SK-N-SH (cell line): ENCODE measurements around the gene PTPN5.

Experiments
- EZH2phosphoT487 ChIP-seq: fragments of 200-600 bp; sonication (generic); IDR thresholded peaks from 2 replicates; pipeline ENCODE4 v1.6.1; 2017; ENCODE audit warnings: low read depth, mixed run types, mild to moderate bottlenecking, antibody characterized with exemption, moderate library complexity, borderline replicate concordance
- MXI1 ChIP-seq: IDR thresholded peaks from 2 replicates; pipeline ENCODE4 v1.6.1; 2012; ENCODE audit warnings: mild to moderate bottlenecking, low read depth, low read length, improper control_type of control experiment
- TF ChIP-seq, protein P1 (sequence below): fragments of 200-600 bp; sonication (generic); IDR thresholded peaks from 2 replicates; pipeline ENCODE4 v1.6.1; 2017; ENCODE audit warnings: antibody characterized with exemption, mild to moderate bottlenecking, moderate library complexity
- TF ChIP-seq, protein P2 (sequence below): IDR thresholded peaks from 2 replicates; pipeline ENCODE4 v1.6.1; 2012; ENCODE audit warnings: mild to moderate bottlenecking, low read depth, low read length, moderate library complexity

DNA sequence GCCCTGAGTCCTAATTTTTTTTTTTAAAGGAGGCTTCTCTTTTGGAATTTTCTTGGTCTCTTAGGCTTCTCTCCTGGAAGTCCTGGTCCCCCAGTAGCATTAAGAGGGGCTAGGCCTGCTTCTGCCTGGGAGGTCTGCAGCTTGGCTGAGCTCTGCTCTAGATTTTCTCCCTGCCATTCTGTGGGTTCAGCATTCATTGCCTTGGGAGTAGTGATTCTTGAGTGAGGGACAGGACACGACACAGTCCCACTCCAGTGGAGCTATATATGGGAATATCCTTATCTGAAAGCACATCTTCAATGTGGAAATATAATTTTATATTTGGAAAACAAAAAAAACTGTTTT lies 69.3 kb downstream of the PTPN5 start:
- TF ChIP-seq EZH2phosphoT487 (no peak), MXI1 (no peak)
- TF ChIP-seq, protein P1, sequence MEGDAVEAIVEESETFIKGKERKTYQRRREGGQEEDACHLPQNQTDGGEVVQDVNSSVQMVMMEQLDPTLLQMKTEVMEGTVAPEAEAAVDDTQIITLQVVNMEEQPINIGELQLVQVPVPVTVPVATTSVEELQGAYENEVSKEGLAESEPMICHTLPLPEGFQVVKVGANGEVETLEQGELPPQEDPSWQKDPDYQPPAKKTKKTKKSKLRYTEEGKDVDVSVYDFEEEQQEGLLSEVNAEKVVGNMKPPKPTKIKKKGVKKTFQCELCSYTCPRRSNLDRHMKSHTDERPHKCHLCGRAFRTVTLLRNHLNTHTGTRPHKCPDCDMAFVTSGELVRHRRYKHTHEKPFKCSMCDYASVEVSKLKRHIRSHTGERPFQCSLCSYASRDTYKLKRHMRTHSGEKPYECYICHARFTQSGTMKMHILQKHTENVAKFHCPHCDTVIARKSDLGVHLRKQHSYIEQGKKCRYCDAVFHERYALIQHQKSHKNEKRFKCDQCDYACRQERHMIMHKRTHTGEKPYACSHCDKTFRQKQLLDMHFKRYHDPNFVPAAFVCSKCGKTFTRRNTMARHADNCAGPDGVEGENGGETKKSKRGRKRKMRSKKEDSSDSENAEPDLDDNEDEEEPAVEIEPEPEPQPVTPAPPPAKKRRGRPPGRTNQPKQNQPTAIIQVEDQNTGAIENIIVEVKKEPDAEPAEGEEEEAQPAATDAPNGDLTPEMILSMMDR = no peak; the same call in 1 of the 2 replicates
- TF ChIP-seq, protein P2, sequence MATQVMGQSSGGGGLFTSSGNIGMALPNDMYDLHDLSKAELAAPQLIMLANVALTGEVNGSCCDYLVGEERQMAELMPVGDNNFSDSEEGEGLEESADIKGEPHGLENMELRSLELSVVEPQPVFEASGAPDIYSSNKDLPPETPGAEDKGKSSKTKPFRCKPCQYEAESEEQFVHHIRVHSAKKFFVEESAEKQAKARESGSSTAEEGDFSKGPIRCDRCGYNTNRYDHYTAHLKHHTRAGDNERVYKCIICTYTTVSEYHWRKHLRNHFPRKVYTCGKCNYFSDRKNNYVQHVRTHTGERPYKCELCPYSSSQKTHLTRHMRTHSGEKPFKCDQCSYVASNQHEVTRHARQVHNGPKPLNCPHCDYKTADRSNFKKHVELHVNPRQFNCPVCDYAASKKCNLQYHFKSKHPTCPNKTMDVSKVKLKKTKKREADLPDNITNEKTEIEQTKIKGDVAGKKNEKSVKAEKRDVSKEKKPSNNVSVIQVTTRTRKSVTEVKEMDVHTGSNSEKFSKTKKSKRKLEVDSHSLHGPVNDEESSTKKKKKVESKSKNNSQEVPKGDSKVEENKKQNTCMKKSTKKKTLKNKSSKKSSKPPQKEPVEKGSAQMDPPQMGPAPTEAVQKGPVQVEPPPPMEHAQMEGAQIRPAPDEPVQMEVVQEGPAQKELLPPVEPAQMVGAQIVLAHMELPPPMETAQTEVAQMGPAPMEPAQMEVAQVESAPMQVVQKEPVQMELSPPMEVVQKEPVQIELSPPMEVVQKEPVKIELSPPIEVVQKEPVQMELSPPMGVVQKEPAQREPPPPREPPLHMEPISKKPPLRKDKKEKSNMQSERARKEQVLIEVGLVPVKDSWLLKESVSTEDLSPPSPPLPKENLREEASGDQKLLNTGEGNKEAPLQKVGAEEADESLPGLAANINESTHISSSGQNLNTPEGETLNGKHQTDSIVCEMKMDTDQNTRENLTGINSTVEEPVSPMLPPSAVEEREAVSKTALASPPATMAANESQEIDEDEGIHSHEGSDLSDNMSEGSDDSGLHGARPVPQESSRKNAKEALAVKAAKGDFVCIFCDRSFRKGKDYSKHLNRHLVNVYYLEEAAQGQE = no peak
